ENCODE measurements around the gene ANKLE2.

GRCh38 chr12:132687211-132688164 is 74.1 kb downstream of the ANKLE2 start, which contains the start of the genes POLE and PXMP2:
- peak; percentile 63 for TF ChIP-seq POLR2AphosphoS5 (IDR thresholded peaks at IDR 0.05)
- peak; percentile 98 for TF ChIP-seq MXI1 (conservative IDR thresholded peaks at IDR 0.05; ENCODE audit: poor library complexity, severe bottlenecking)
- TF ChIP-seq, protein P1, sequence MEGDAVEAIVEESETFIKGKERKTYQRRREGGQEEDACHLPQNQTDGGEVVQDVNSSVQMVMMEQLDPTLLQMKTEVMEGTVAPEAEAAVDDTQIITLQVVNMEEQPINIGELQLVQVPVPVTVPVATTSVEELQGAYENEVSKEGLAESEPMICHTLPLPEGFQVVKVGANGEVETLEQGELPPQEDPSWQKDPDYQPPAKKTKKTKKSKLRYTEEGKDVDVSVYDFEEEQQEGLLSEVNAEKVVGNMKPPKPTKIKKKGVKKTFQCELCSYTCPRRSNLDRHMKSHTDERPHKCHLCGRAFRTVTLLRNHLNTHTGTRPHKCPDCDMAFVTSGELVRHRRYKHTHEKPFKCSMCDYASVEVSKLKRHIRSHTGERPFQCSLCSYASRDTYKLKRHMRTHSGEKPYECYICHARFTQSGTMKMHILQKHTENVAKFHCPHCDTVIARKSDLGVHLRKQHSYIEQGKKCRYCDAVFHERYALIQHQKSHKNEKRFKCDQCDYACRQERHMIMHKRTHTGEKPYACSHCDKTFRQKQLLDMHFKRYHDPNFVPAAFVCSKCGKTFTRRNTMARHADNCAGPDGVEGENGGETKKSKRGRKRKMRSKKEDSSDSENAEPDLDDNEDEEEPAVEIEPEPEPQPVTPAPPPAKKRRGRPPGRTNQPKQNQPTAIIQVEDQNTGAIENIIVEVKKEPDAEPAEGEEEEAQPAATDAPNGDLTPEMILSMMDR (IDR thresholded peaks at IDR 0.05; ENCODE audit: poor library complexity, severe bottlenecking) = peak; percentile 28

Data from neural cell (in vitro differentiated cells).